ENCODE measurements around the gene GAS2L1. TPM values are rescaled to one million over a fixed set of nuclear protein-coding genes. Genes with fewer than 3 reads are reported as not detected.

GAS2L1 gene
- total and polyA plus RNA-seq, 2 of the 4 experiments (the other 2 are of a cell fraction) = 1.4 to 15.6 TPM

DNA sequence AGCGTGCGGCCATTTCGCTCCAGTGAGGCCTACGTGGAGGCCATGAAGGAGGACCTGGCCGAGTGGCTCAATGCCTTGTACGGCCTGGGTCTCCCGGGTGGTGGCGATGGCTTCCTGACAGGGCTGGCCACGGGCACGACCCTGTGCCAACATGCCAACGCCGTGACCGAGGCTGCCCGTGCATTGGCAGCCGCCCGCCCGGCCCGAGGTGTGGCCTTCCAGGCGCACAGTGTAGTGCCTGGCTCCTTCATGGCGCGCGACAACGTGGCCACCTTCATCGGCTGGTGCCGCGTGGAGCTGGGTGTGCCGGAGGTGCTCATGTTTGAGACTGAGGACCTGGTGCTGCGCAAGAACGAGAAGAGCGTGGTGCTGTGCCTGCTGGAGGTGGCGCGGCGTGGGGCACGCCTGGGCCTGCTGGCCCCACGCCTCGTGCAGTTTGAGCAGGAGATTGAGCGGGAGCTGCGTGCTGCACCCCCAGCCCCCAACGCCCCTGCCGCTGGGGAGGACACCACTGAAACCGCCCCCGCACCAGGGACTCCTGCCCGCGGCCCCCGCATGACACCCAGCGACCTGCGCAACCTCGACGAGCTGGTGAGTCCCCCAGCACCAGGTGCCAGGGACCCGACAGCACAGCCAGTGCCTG is 1.8 kb downstream of the GAS2L1 start:
- Histone ChIP-seq H2BK20ac (ENCODE audit: low read depth, low read length) (no peak overlapping the region), H3K56ac (ENCODE audit: extremely low read depth, insufficient read depth, low read length) (no peak overlapping the region), H4K8ac (ENCODE audit: low read depth in 2 of 2, low read length in 2 of 2) (no peak overlapping the region), H2AFZ (replicated peaks; ENCODE audit: low read length, poor library complexity) (no peak overlapping the region), H3K4ac (ENCODE audit: low read depth, low read length) (0 out of 2 replicates have a peak overlapping the region, but pooled peaks have one; percentile 74), H3K14ac (replicated peaks; ENCODE audit: low read depth, low read length) (no peak overlapping the region), H2AK5ac (ENCODE audit: low read depth, low read length) (peak overlapping the region; percentile 52; the same call in 1 of the 2 replicates), H2BK120ac (ENCODE audit: low read depth, low read length) (no peak overlapping the region), H3K27me3 (ENCODE audit: control insufficient read depth, insufficient read depth, low read length) (peaks cover 2% of the 10 kb centered on the region; the same call in 1 of the 2 replicates), H2BK5ac (ENCODE audit: low read depth, low read length, poor library complexity, severe bottlenecking) (no peak overlapping the region), H3K36me3 (ENCODE audit: control insufficient read depth, insufficient read depth, low read length) (peaks cover 2% of the 10 kb centered on the region; the same call in 1 of the 2 replicates), H3K18ac (ENCODE audit: low read depth, low read length) (no peak overlapping the region), H3K9me3 (ENCODE audit: control insufficient read depth, insufficient read depth, low read length) (no peaks in the 10 kb centered on the region), H3K9ac (ENCODE audit: low read depth, low read length) (no peak overlapping the region), H4K91ac (ENCODE audit: insufficient read depth, low read depth, low read length) (no peak overlapping the region), H4K5ac (ENCODE audit: low read depth, low read length) (no peak overlapping the region), H3K4me3 (ENCODE audit: insufficient read depth, low read depth, low read length) (no peak overlapping the region), H2BK15ac (ENCODE audit: low read depth, low read length) (no peak overlapping the region), H3K79me1 (ENCODE audit: low read depth in 1 of 2, low read length in 2 of 2) (peaks cover 8 to 42% of the 10 kb centered on the region in 2 experiments; a peak in 3 of 4 replicates), H2AK9ac (replicated peaks; ENCODE audit: low read depth, low read length, poor library complexity) (peak overlapping the region; percentile 37), H3K27ac (ENCODE audit: insufficient read depth, low read length) (no peak overlapping the region), H4K20me1 (ENCODE audit: insufficient read depth, low read length) (peaks cover 25% of the 10 kb centered on the region), H3K4me1 (ENCODE audit: control insufficient read depth, insufficient read depth, low read length) (peaks cover 17% of the 10 kb centered on the region), H3K9me1 (ENCODE audit: insufficient read depth, low read length) (peaks cover 5% of the 10 kb centered on the region; the same call in 1 of the 2 replicates), H3K4me2 (ENCODE audit: low read depth, low read length) (no peak overlapping the region; the same call in 1 of the 2 replicates), H3K23ac (ENCODE audit: low read depth, low read length) (no peak overlapping the region)
- POLR2A ChIA-PET (ENCODE audit: unreplicated experiment) = no interaction called here
- in situ Hi-C loops (cut with MboI; ENCODE audit: low sequenced_read_pairs) = no loop called here
- DNase-seq (no peak), ATAC-seq (ENCODE audit: low read depth) (no peak)
- BruUV-seq (replicated peaks) = no TSS peak
- CTCF ChIA-PET = no interaction called here
- intact Hi-C loops (cut with micrococcal nuclease) = no loop called here
- no peak for TF ChIP-seq MXI1 (IDR thresholded peaks at IDR 0.05; ENCODE audit: borderline replicate concordance, low read depth, low read length)
- no peak for TF ChIP-seq SMC3 (IDR thresholded peaks at IDR 0.05; ENCODE audit: low read depth, low read length)
- TF ChIP-seq CHD1 (IDR thresholded peaks at IDR 0.05; ENCODE audit: low read depth, low read length) = no peak
- TF ChIP-seq MAZ (IDR thresholded peaks at IDR 0.05; ENCODE audit: borderline replicate concordance, low read depth, low read length) = no peak
- no peak for TF ChIP-seq CEBPB (IDR thresholded peaks at IDR 0.05; ENCODE audit: low read depth, low read length)
- no peak for TF ChIP-seq MAFK (IDR thresholded peaks at IDR 0.05; ENCODE audit: low read depth, low read length)
- TF ChIP-seq BHLHE40 (IDR thresholded peaks at IDR 0.05; ENCODE audit: low read depth, low read length) = no peak
- no peak for TF ChIP-seq POLR2A (IDR thresholded peaks at IDR 0.05; ENCODE audit: low read depth, low read length)
- no peak for TF ChIP-seq RFX5 (IDR thresholded peaks at IDR 0.05; ENCODE audit: low read depth, low read length)
- TF ChIP-seq, protein P1, sequence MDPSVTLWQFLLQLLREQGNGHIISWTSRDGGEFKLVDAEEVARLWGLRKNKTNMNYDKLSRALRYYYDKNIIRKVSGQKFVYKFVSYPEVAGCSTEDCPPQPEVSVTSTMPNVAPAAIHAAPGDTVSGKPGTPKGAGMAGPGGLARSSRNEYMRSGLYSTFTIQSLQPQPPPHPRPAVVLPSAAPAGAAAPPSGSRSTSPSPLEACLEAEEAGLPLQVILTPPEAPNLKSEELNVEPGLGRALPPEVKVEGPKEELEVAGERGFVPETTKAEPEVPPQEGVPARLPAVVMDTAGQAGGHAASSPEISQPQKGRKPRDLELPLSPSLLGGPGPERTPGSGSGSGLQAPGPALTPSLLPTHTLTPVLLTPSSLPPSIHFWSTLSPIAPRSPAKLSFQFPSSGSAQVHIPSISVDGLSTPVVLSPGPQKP (IDR thresholded peaks at IDR 0.05; ENCODE audit: borderline replicate concordance, low read depth, low read length) = no peak
- no peak for TF ChIP-seq NFE2L2 (IDR thresholded peaks at IDR 0.05; ENCODE audit: low read depth, low read length)
- dilution Hi-C loops (cut with HindIII; ENCODE audit: low sequenced_read_pairs, unreplicated experiment) = no loop called here
- WGBS, 2 experiments (ENCODE audit: extremely low coverage in 2 of 2, insufficient read length in 1 of 2) = 86% methylated on average over 29 of the region's 50 CpGs; no CpG with 5 or more reads in 1 of the 2 experiments

Data from IMR-90 (cell line).